Endothelial cell of umbilical vein (primary cell): ENCODE data around the gene RMI2. TPM values are rescaled to one million over a fixed set of nuclear protein-coding genes. Genes with fewer than 3 reads are reported as not detected.

Experiments
- BruUV-seq: library from RNA; stranded (reverse); fragments of 400-500 nt; replicated peaks from 2 replicates; lab custom pipeline; 2021; lab: Mats Ljungman, UMichigan
- CTCF ChIA-PET: fragments of 300-600, 350-600 bp; sonication (Branson Sonifier 250); formaldehyde crosslinking; loops from one replicate; lab custom pipeline; 2021; ENCODE audit warnings: antibody characterized with exemption, inconsistent platforms; lab: Charles Lee
- POLR2A ChIA-PET: fragments of 300-600, 350-600 bp; sonication (Branson Sonifier 250); formaldehyde crosslinking; loops from one replicate; lab custom pipeline; 2021; ENCODE audit warnings: antibody characterized with exemption, inconsistent platforms; lab: Charles Lee
- DNase-seq: peaks from one replicate; pipeline ENCODE4 v3.0.0-alpha.2; 2011; ENCODE audit warnings: low read depth, low spot score
- FAIRE-seq: peaks from 2 replicates; lab custom pipeline; 2011; peaks lifted over from hg19 to GRCh38; lab: Jason Lieb, UNC
- H2AFZ ChIP-seq: 2 replicates; pipeline ENCODE4 v1.6.0; 2012; ENCODE audit warnings: low read depth, low read length, control low read depth, inconsistent platforms
- H3K27ac ChIP-seq: 2 replicates; pipeline ENCODE4 v1.5.1; 2011; ENCODE audit warnings: low read depth, mild to moderate bottlenecking, control low read depth, low read length, moderate library complexity; ENCODE audit not compliant: insufficient read depth
- H3K27me3 ChIP-seq, 2 experiments: 2 replicates each; pipeline versions ENCODE4 v1.6.0 to v1.6.1; 2011; ENCODE audit warnings: low read length in 2 of 2, mixed read lengths in 1 of 2; ENCODE audit not compliant: control insufficient read depth in 2 of 2, insufficient read depth in 2 of 2
- H3K36me3 ChIP-seq, 2 experiments: 2 replicates in 1 of 2; 3 replicates in 1 of 2; pipeline ENCODE4 v1.5.1; 2011; ENCODE audit warnings: low read length in 2 of 2, mild to moderate bottlenecking in 1 of 2, moderate library complexity in 1 of 2; ENCODE audit not compliant: control insufficient read depth in 2 of 2, insufficient read depth in 2 of 2; ENCODE audit errors: extremely low read depth in 1 of 2
- H3K4me1 ChIP-seq: 3 replicates; pipeline ENCODE4 v1.5.1; 2011; ENCODE audit warnings: mild to moderate bottlenecking, low read length; ENCODE audit not compliant: control insufficient read depth, insufficient read depth; ENCODE audit errors: extremely low read depth
- H3K4me2 ChIP-seq: 2 replicates; pipeline ENCODE4 v1.6.1; 2011; ENCODE audit warnings: low read length, control low read depth, mixed read lengths; ENCODE audit not compliant: insufficient read depth
- H3K4me3 ChIP-seq, 3 experiments: fragments of 200-600 bp in 1 of 3; sonication (generic), shearing (Covaris generic) in 1 of 3; replicated peaks in 1 of 3; 2 replicates each; pipeline ENCODE4 v1.5.1; 2011 to 2016; ENCODE audit warnings: control low read depth in 3 of 3, low read length in 3 of 3, mild to moderate bottlenecking in 2 of 3, inconsistent platforms in 1 of 3, low read depth in 1 of 3, moderate library complexity in 1 of 3; ENCODE audit not compliant: insufficient read depth in 1 of 3
- H3K79me2 ChIP-seq: 2 replicates; pipeline ENCODE4 v1.6.0; 2012; ENCODE audit warnings: low read length, inconsistent platforms; ENCODE audit not compliant: control insufficient read depth, insufficient read depth
- H3K9ac ChIP-seq: replicated peaks from 2 replicates; pipeline ENCODE3; 2011; ENCODE audit warnings: low read length, control low read depth; ENCODE audit not compliant: insufficient read depth; ENCODE audit errors: extremely low read depth
- H3K9me1 ChIP-seq: replicated peaks from 3 replicates; pipeline ENCODE4 v1.6.0; 2011; ENCODE audit warnings: mild to moderate bottlenecking, low read length; ENCODE audit not compliant: control insufficient read depth, insufficient read depth; ENCODE audit errors: extremely low read depth
- H3K9me3 ChIP-seq: replicated peaks from 2 replicates; pipeline ENCODE4 v1.5.1; 2012; ENCODE audit warnings: low read length, inconsistent platforms; ENCODE audit not compliant: control insufficient read depth, insufficient read depth
- H4K20me1 ChIP-seq: replicated peaks from 2 replicates; pipeline ENCODE3; 2011; ENCODE audit warnings: mild to moderate bottlenecking, low read length; ENCODE audit not compliant: control insufficient read depth, insufficient read depth; ENCODE audit errors: extremely low read depth
- EZH2 ChIP-seq: IDR thresholded peaks from 2 replicates; pipeline ENCODE4 v1.6.1; 2012; ENCODE audit warnings: borderline replicate concordance, low read depth, mild to moderate bottlenecking, moderate library complexity, low read length, inconsistent platforms; ENCODE audit not compliant: severe bottlenecking
- GATA2 ChIP-seq: IDR thresholded peaks from 2 replicates; pipeline ENCODE4 v1.7.0; 2011; ENCODE audit warnings: low read depth, mild to moderate bottlenecking, moderate library complexity, mixed read lengths, low read length; ENCODE audit not compliant: insufficient read length, insufficient read depth
- JUN ChIP-seq: IDR thresholded peaks from 2 replicates; pipeline ENCODE4 v1.6.1; 2011; ENCODE audit warnings: borderline replicate concordance, low read depth; ENCODE audit not compliant: insufficient read length, insufficient read depth
- MAX ChIP-seq: IDR thresholded peaks from 2 replicates; pipeline ENCODE4 v1.6.1; 2011; ENCODE audit not compliant: insufficient read depth, insufficient read length
- MYC ChIP-seq: IDR thresholded peaks from one replicate; pipeline ENCODE4 v1.6.1; 2011; ENCODE audit warnings: mild to moderate bottlenecking, low read depth, low read length
- POLR2A ChIP-seq: IDR thresholded peaks from 2 replicates; pipeline ENCODE4 v1.6.1; 2012; ENCODE audit warnings: low read depth, mild to moderate bottlenecking, control low read depth, low read length
- POLR2AphosphoS5 ChIP-seq: IDR thresholded peaks from 2 replicates; pipeline ENCODE4 v1.6.1; 2012; ENCODE audit warnings: low read depth, mild to moderate bottlenecking, control low read depth, low read length, moderate library complexity; ENCODE audit not compliant: insufficient read depth
- dilution Hi-C: fragments of 300-500 bp; cut with MboI; formaldehyde crosslinking; loops from one replicate; pipeline ENCODE4 v1.15.0; 2019; ENCODE audit warnings: low sequenced_read_pairs; ENCODE audit not compliant: extremely low pct_ligation_motif_present
- intact Hi-C: fragments of 100-400 bp; cut with micrococcal nuclease; formaldehyde crosslinking; loops from one replicate; pipeline ENCODE4 v1.10.0; 2022
- polyA plus RNA-seq, 4 experiments: library from polyadenylated mRNA; depleted of rRNA in 3 of 4; stranded (reverse) in 3 of 4; unstranded in 1 of 4; fragments of >200 nt; gene quantifications; 2 replicates each; pipeline versions ENCODE4 v1.2.1 to v1.2.3, GENCODE V29; 2011 to 2012; ENCODE audit warnings: missing spikeins in 1 of 4
- total RNA-seq: library from RNA; stranded (reverse); gene quantifications from 2 replicates; pipeline ENCODE4 v1.2.3, GENCODE V29; 2021
- TF ChIP-seq, protein P1 (sequence below), 2 donors: IDR thresholded peaks; 1 replicate in 1 of 2; 2 replicates in 1 of 2; pipeline ENCODE4 v1.5.1; 2011; ENCODE audit warnings: low read length in 2 of 2, mild to moderate bottlenecking in 2 of 2, moderate library complexity in 2 of 2, control low read depth in 1 of 2, inconsistent platforms in 1 of 2, low read depth in 1 of 2; ENCODE audit not compliant: insufficient read depth in 1 of 2; ENCODE audit errors: extremely low read depth in 1 of 2

RMI2 gene
- total and polyA plus RNA-seq, 2 donors (not counting 3 experiments of a cell fraction or from before 2014, with no cell fraction given): 5.3 to 7.7 TPM

GRCh38 chr16:11391576-11391975 lies 46.3 kb downstream of the RMI2 start:
- Histone ChIP-seq H4K20me1 (no peaks in the 10 kb centered on the region), H3K9ac (no peak overlapping the region), H3K36me3 (no peaks in the 10 kb centered on the region), H3K9me3 (no peaks in the 10 kb centered on the region), H3K4me3 (no peak overlapping the region), H3K79me2 (no peaks in the 10 kb centered on the region), H3K4me1 (no peaks in the 10 kb centered on the region), H2AFZ (no peak overlapping the region), H3K27ac (no peak overlapping the region), H3K4me2 (no peak overlapping the region), H3K27me3 (no peaks in the 10 kb centered on the region), H3K9me1 (no peaks in the 10 kb centered on the region)
- no peak for TF ChIP-seq EZH2
- TF ChIP-seq JUN: no peak
- TF ChIP-seq POLR2A: no peak
- TF ChIP-seq MAX: no peak
- intact Hi-C loops: no loop called here
- CTCF ChIA-PET: interaction anchor here (0.7 to 3.7 kb wide), 4 partner anchors 323 to 676 kb away, joined by 3 to 26 read pairs (median 3); no protein-coding TSS in a partner anchor
- POLR2A ChIA-PET: no interaction called here
- FAIRE-seq: no peak
- DNase-seq: no peak
- dilution Hi-C loops: no loop called here
- BruUV-seq: no TSS peak

- FAIRE-seq (no peak), DNase-seq (no peak)
- H3K9me3 ChIP-seq: no peaks in the 10 kb centered on the region
- H3K9ac ChIP-seq: no peak overlapping the region
- no peaks in the 10 kb centered on the region for H4K20me1 ChIP-seq
- intact Hi-C loops: no loop called here
- H3K79me2 ChIP-seq: no peaks in the 10 kb centered on the region
- H3K4me1 ChIP-seq: no peaks in the 10 kb centered on the region
- no peak overlapping the region for H3K27ac ChIP-seq
- no peaks in the 10 kb centered on the region for H3K27me3 ChIP-seq
- POLR2A ChIA-PET: no interaction called here
- no peak for TF ChIP-seq GATA2
- no peak for TF ChIP-seq JUN
- no peak for TF ChIP-seq MYC
- TF ChIP-seq, protein P1, sequence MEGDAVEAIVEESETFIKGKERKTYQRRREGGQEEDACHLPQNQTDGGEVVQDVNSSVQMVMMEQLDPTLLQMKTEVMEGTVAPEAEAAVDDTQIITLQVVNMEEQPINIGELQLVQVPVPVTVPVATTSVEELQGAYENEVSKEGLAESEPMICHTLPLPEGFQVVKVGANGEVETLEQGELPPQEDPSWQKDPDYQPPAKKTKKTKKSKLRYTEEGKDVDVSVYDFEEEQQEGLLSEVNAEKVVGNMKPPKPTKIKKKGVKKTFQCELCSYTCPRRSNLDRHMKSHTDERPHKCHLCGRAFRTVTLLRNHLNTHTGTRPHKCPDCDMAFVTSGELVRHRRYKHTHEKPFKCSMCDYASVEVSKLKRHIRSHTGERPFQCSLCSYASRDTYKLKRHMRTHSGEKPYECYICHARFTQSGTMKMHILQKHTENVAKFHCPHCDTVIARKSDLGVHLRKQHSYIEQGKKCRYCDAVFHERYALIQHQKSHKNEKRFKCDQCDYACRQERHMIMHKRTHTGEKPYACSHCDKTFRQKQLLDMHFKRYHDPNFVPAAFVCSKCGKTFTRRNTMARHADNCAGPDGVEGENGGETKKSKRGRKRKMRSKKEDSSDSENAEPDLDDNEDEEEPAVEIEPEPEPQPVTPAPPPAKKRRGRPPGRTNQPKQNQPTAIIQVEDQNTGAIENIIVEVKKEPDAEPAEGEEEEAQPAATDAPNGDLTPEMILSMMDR (IDR thresholded peaks at IDR 0.05; ENCODE audit: extremely low read depth in 1 of 2, insufficient read depth in 1 of 2, low read depth in 1 of 2, low read length in 2 of 2): no peak
- no peak for TF ChIP-seq POLR2AphosphoS5
- no peak overlapping the region for H3K4me2 ChIP-seq
- CTCF ChIA-PET: interaction anchor here (1.0 to 3.7 kb wide), 2 partner anchors 16 to 323 kb away, joined by 3 to 26 read pairs; no protein-coding TSS in a partner anchor
- no TSS peak for BruUV-seq
- H3K36me3 ChIP-seq: no peaks in the 10 kb centered on the region
- no peak overlapping the region for H3K4me3 ChIP-seq
- no peaks in the 10 kb centered on the region for H3K9me1 ChIP-seq
- no peak overlapping the region for H2AFZ ChIP-seq
- dilution Hi-C loops: no loop called here
These were observed 46.9 kb downstream of the RMI2 start for GRCh38 chr16:11392041-11392581.
